Testis (tissue), 3 donors: ENCODE data around the gene LRPAP1. TPM values are rescaled to one million over a fixed set of nuclear protein-coding genes. Genes with fewer than 3 reads are reported as not detected.

Source experiments
- DNase-seq: peaks from one replicate; pipeline ENCODE4 v3.0.0-alpha.2; 2019
- H3K27ac ChIP-seq, 2 donors: fragments of 200-600 bp; sonication (generic); one replicate each; pipeline ENCODE4 v1.5.1; 2019
- H3K27me3 ChIP-seq: fragments of 200-600 bp; sonication (generic); one replicate; pipeline ENCODE4 v1.5.1; 2019
- H3K36me3 ChIP-seq: fragments of 200-600 bp; sonication (generic); one replicate; pipeline ENCODE4 v1.5.1; 2017; ENCODE audit warnings: low read depth; ENCODE audit errors: missing control alignments
- H3K4me1 ChIP-seq: fragments of 200-600 bp; sonication (generic); one replicate; pipeline ENCODE4 v1.5.1; 2019
- H3K4me3 ChIP-seq, 2 donors: fragments of 200-600 bp; sonication (generic); one replicate each; pipeline ENCODE4 v1.5.1; 2017 to 2019
- H3K9me3 ChIP-seq: fragments of 200-600 bp; sonication (generic); one replicate; pipeline ENCODE4 v1.5.1; 2017
- CTCF ChIP-seq, 3 experiments: fragments of 450-650 bp in 2 of 3; fragments of 200-600 bp in 1 of 3; sonication (generic) in 1 of 3; IDR thresholded peaks; one replicate each; pipeline ENCODE4 v1.5.1; 2016 to 2019; ENCODE audit warnings: antibody characterized with exemption in 3 of 3, mild to moderate bottlenecking in 2 of 3, moderate library complexity in 1 of 3
- POLR2A ChIP-seq: fragments of 450-650 bp; IDR thresholded peaks from one replicate; pipeline ENCODE4 v1.6.1; 2017; ENCODE audit warnings: antibody characterized with exemption, mild to moderate bottlenecking, moderate library complexity
- WGBS, 2 donors: methylation state at CpG; one replicate each; pipeline ENCODE4 v1.1.5; 2018; 5-methylcytosine and 5-hydroxymethylcytosine counted together
- intact Hi-C: fragments of 100-400 bp; cut with DNase I; formaldehyde crosslinking; loops from one replicate; pipeline ENCODE4 v1.15.1; 2023; ENCODE audit warnings: low total_unique reads
- polyA plus RNA-seq: library from polyadenylated mRNA; stranded (reverse); fragments of 350-450 nt; fragmentation: Illumina TruSeq; extraction: RNeasy Lipid Tissue Mini Kit (QIAGEN cat#74804); gene quantifications from one replicate; pipeline ENCODE4 v1.2.3, GENCODE V29; 2014; ENCODE audit warnings: low read depth, low replicate concordance; ENCODE audit not compliant: insufficient read depth
- total RNA-seq, 2 donors: library from RNA; depleted of rRNA; stranded (reverse); fragments of >200 nt; gene quantifications; one replicate each; pipeline ENCODE4 v1.2.3, GENCODE V29; 2016

Gene LRPAP1
- total and polyA plus RNA-seq, 3 donors from 2014 or later, result 179 to 337 (median 279) TPM

- Histone ChIP-seq H3K36me3 (no peaks in the 10 kb centered on the region), H3K4me1 (peaks cover 15% of the 10 kb centered on the region), H3K9me3 (no peaks in the 10 kb centered on the region), H3K27ac (no peak overlapping the region), H3K4me3 (no peak overlapping the region), H3K27me3 (no peaks in the 10 kb centered on the region)
- DNase-seq, result no peak
- TF ChIP-seq POLR2A (no peak), CTCF (IDR thresholded peaks at IDR 0.05) (no peak)
- WGBS, 2 donors, result 85 to 100% methylated on average over 2 to 14 of the region's 14 CpGs
- intact Hi-C loops, result no loop called here
Measured at GRCh38 chr4:3527101-3527913, 4.9 kb downstream of the LRPAP1 start.

GRCh38 chr4:3526456-3526855 lies 5.8 kb downstream of the LRPAP1 start:
- peaks cover 13% of the 10 kb centered on the region for H3K4me1 ChIP-seq
- 93 to 94% methylated on average over 19 of the region's 19 CpGs for WGBS, 2 donors

DNA sequence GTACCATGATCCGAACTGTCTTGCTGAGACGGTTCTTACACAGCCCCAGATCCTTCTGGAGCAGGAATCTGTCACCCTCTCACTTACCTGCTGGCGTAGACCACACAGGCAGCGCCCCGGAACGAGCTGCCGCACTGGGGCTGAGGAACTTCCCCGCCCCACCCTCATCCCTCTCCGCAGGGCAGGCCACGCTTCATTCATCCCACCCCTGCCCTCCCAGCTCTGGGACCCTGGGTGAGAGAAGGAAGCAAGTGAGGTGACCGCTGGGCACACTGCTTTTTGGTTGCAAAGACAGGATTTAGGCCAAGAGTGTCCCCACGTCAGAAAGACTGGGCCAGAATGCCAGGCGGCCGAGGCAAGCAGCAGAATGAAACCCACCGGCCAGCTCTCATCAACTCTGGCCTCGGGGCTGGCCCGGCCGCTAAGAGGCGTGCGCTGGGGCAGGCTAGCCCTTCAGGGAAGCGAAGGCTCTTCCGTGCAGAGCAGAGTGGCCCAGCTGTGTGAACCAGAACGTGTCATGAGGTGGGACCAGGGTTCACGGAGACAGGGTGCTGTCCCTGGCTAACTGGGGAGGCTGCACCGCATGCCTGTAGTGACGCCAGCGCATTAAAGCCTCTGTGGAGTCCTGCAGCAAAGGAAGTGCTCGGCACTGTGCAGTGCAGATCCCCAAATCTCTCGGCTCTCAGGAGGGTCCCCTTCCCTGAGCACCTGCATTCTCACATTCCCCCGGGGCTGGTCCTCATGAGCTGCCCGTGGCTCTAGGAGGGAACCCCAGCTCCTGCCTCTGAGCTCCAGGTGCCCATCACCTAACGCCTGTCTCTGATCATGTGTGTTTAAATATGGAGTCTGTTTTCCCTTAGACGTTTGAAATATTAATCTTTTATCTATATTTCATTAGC lies 6.4 kb downstream of the LRPAP1 start:
- no peak overlapping the region for H3K27ac ChIP-seq
- intact Hi-C loops, result no loop called here
- TF ChIP-seq CTCF (IDR thresholded peaks at IDR 0.05) (no peak), POLR2A (no peak)
- DNase-seq, result no peak
- H3K9me3 ChIP-seq, result no peaks in the 10 kb centered on the region
- H3K27me3 ChIP-seq, result no peaks in the 10 kb centered on the region
- no peak overlapping the region for H3K4me3 ChIP-seq
- H3K4me1 ChIP-seq, result peaks cover 7% of the 10 kb centered on the region
- WGBS, 2 donors, result 87 to 91% methylated on average over 29 to 32 of the region's 33 CpGs
- H3K36me3 ChIP-seq, result no peaks in the 10 kb centered on the region

More at GRCh38 chr4:3526456-3526855, 5.8 kb downstream of the LRPAP1 start:
- H3K36me3 ChIP-seq, result no peaks in the 10 kb centered on the region
- no peaks in the 10 kb centered on the region for H3K9me3 ChIP-seq
- no peaks in the 10 kb centered on the region for H3K27me3 ChIP-seq
- no peak overlapping the region for H3K27ac ChIP-seq
- intact Hi-C loops, result no loop called here
- TF ChIP-seq CTCF (IDR thresholded peaks at IDR 0.05) (no peak), POLR2A (no peak)
- H3K4me3 ChIP-seq, result no peak overlapping the region
- DNase-seq, result no peak

DNA sequence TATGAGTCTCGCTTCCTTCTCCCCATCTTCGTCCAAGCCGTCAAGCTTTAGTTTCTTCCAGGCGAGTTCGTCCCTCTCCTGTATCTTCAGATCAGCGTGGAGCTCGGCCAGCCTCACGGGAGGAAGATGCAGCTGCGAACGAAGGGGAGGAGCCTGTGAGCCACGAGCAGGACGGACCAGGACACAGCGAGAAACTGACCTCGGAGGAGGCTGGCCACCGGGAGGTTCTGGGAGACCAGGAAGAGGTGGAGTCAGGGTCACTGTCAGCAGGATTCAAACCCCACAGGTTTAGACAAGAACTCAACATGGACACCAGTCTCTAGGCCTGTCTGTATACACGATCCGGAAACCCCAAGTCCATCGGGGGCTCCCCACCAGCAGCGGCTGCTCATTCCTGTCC lies 7.3 kb downstream of the LRPAP1 start:
- H3K9me3 ChIP-seq, result no peaks in the 10 kb centered on the region
- no peak for TF ChIP-seq CTCF (IDR thresholded peaks at IDR 0.05)
- TF ChIP-seq POLR2A, result no peak
- no peaks in the 10 kb centered on the region for H3K27me3 ChIP-seq
- H3K4me1 ChIP-seq, result no peaks in the 10 kb centered on the region
- no peak overlapping the region for H3K27ac ChIP-seq
- intact Hi-C loops, result no loop called here
- peak; percentile 33 for DNase-seq
- 64 to 71% methylated on average over 19 of the region's 19 CpGs for WGBS, 2 donors
- H3K4me3 ChIP-seq, result no peak overlapping the region
- H3K36me3 ChIP-seq, result no peaks in the 10 kb centered on the region
